H1 (cell line): ENCODE data around the gene DYNC1H1. TPM values are rescaled to one million over a fixed set of nuclear protein-coding genes. Genes with fewer than 3 reads are reported as not detected.

ENCODE experiments used
- CTCF ChIA-PET: fragments of 300-600 bp; sonication (Branson Sonifier 250); formaldehyde crosslinking; loops from one replicate; lab custom pipeline; 2021; ENCODE audit not compliant: partially characterized antibody; lab: Charles Lee
- POLR2A ChIA-PET: fragments of 300-600 bp; sonication (Branson Sonifier 250); formaldehyde crosslinking; loops from one replicate; lab custom pipeline; 2021; ENCODE audit warnings: inconsistent platforms; ENCODE audit not compliant: partially characterized antibody; lab: Charles Lee
- DNase-seq, 2 experiments: peaks; one replicate each; pipeline versions ENCODE4 v3.0.0 to v3.0.0-alpha.2; 2010 to 2022; ENCODE audit warnings: low spot score in 2 of 2, low read depth in 1 of 2, mixed read lengths in 1 of 2
- FAIRE-seq: peaks from 2 replicates; lab custom pipeline; 2011; peaks lifted over from hg19 to GRCh38; lab: Jason Lieb, UNC
- H2AFZ ChIP-seq: 2 replicates; pipeline ENCODE4 v1.8.1; 2012; ENCODE audit warnings: low read length, inconsistent platforms
- H2AK5ac ChIP-seq: 2 replicates; pipeline ENCODE4 v1.6.1; 2013; ENCODE audit warnings: low read depth, low read length
- H2BK120ac ChIP-seq: replicated peaks from 2 replicates; pipeline ENCODE3; 2013; ENCODE audit warnings: low read depth, low read length, inconsistent platforms
- H2BK12ac ChIP-seq: 2 replicates; pipeline ENCODE4 v1.6.1; 2013; ENCODE audit warnings: low read depth, low read length
- H2BK15ac ChIP-seq: 2 replicates; pipeline ENCODE4 v1.6.1; 2013; ENCODE audit warnings: low read length
- H2BK20ac ChIP-seq: 2 replicates; pipeline ENCODE4 v1.6.1; 2013; ENCODE audit warnings: low read length
- H2BK5ac ChIP-seq: 2 replicates; pipeline ENCODE4 v1.6.1; 2013; ENCODE audit warnings: low read depth, low read length
- H3K14ac ChIP-seq: 2 replicates; pipeline ENCODE4 v1.6.1; 2013; ENCODE audit warnings: inconsistent platforms; ENCODE audit not compliant: insufficient read length
- H3K18ac ChIP-seq: 2 replicates; pipeline ENCODE4 v1.6.1; 2013; ENCODE audit warnings: low read length; ENCODE audit errors: extremely low read depth
- H3K23ac ChIP-seq: 2 replicates; pipeline ENCODE4 v1.6.1; 2013; ENCODE audit warnings: inconsistent platforms; ENCODE audit not compliant: insufficient read length
- H3K23me2 ChIP-seq: 2 replicates; pipeline ENCODE4 v1.6.1; 2013; ENCODE audit warnings: low read depth, low read length
- H3K27ac ChIP-seq: 2 replicates; pipeline ENCODE4 v1.6.1; 2011; ENCODE audit warnings: low read depth, low read length, inconsistent platforms
- H3K27me3 ChIP-seq, 4 experiments: replicated peaks in 1 of 4; 1 replicate in 1 of 4; 2 replicates in 3 of 4; pipeline versions ENCODE4 v1.6.1 to v1.8.1; 2011 to 2013; ENCODE audit warnings: low read length in 3 of 4, mild to moderate bottlenecking in 3 of 4, inconsistent platforms in 2 of 4, mixed read lengths in 2 of 4, moderate library complexity in 1 of 4; ENCODE audit not compliant: control insufficient read depth in 3 of 4, insufficient read depth in 3 of 4; ENCODE audit errors: extremely low read depth in 1 of 4
- H3K36me3 ChIP-seq, 4 experiments: 2 replicates each; pipeline versions ENCODE4 v1.6.1 to v1.8.1; 2011 to 2013; ENCODE audit warnings: mild to moderate bottlenecking in 4 of 4, low read length in 3 of 4, moderate library complexity in 2 of 4, control low read depth in 1 of 4, inconsistent platforms in 1 of 4; ENCODE audit not compliant: insufficient read depth in 4 of 4, control insufficient read depth in 2 of 4
- H3K4ac ChIP-seq: replicated peaks from 2 replicates; pipeline ENCODE3; 2013; ENCODE audit warnings: low read length, low read depth, mixed read lengths, inconsistent platforms; ENCODE audit not compliant: insufficient read length
- H3K4me1 ChIP-seq, 4 experiments: replicated peaks in 1 of 4; 1 replicate in 1 of 4; 2 replicates in 3 of 4; pipeline versions ENCODE4 v1.6.1 to v1.8.1; 2011 to 2013; ENCODE audit warnings: low read length in 3 of 4, inconsistent platforms in 2 of 4, mixed read lengths in 1 of 4; ENCODE audit not compliant: insufficient read depth in 4 of 4, control insufficient read depth in 3 of 4
- H3K4me2 ChIP-seq, 2 experiments: 2 replicates each; pipeline versions ENCODE4 v1.6.1 to v1.8.1; 2011 to 2013; ENCODE audit warnings: low read depth in 2 of 2, low read length in 2 of 2, control low read depth in 1 of 2, inconsistent platforms in 1 of 2, mild to moderate bottlenecking in 1 of 2; ENCODE audit not compliant: insufficient read depth in 1 of 2
- H3K4me3 ChIP-seq, 4 experiments: fragments of 200-600, 300-600 bp in 1 of 4; sonication (generic), shearing (Covaris generic), sonication (Bioruptor Twin) in 1 of 4; 2 replicates each; pipeline versions ENCODE4 v1.5.1 to v1.8.1; 2011 to 2016; ENCODE audit warnings: low read length in 4 of 4, low read depth in 3 of 4, control low read depth in 2 of 4, inconsistent platforms in 2 of 4, mild to moderate bottlenecking in 2 of 4, mixed read lengths in 1 of 4, moderate library complexity in 1 of 4; ENCODE audit not compliant: insufficient read depth in 2 of 4; ENCODE audit errors: extremely low read depth in 1 of 4
- H3K56ac ChIP-seq: replicated peaks from 2 replicates; pipeline ENCODE3; 2013; ENCODE audit warnings: low read depth, mild to moderate bottlenecking, mixed read lengths, low read length, inconsistent platforms; ENCODE audit not compliant: insufficient read length
- H3K79me1 ChIP-seq: 2 replicates; pipeline ENCODE4 v1.6.1; 2013; ENCODE audit warnings: low read depth, low read length, control low read depth
- H3K79me2 ChIP-seq, 2 experiments: 2 replicates each; pipeline versions ENCODE4 v1.6.1 to v1.8.1; 2012 to 2013; ENCODE audit warnings: low read length in 2 of 2, mild to moderate bottlenecking in 2 of 2, inconsistent platforms in 1 of 2; ENCODE audit not compliant: insufficient read depth in 2 of 2, control insufficient read depth in 1 of 2
- H3K9ac ChIP-seq, 4 experiments: replicated peaks in 1 of 4; 1 replicate in 1 of 4; 2 replicates in 3 of 4; pipeline versions ENCODE4 v1.6.1 to v1.8.1; 2011 to 2013; ENCODE audit warnings: low read depth in 3 of 4, low read length in 3 of 4, control low read depth in 2 of 4, mild to moderate bottlenecking in 2 of 4, moderate library complexity in 2 of 4, inconsistent platforms in 1 of 4; ENCODE audit errors: extremely low read depth in 1 of 4
- H3K9me3 ChIP-seq, 2 experiments: 2 replicates each; pipeline versions ENCODE4 v1.6.1 to v1.8.1; 2012 to 2013; ENCODE audit warnings: mild to moderate bottlenecking in 2 of 2, moderate library complexity in 2 of 2, control low read depth in 1 of 2, inconsistent platforms in 1 of 2, low read depth in 1 of 2, low read length in 1 of 2, mixed read lengths in 1 of 2; ENCODE audit not compliant: insufficient read depth in 2 of 2
- H4K20me1 ChIP-seq, 2 experiments: replicated peaks in 1 of 2; 2 replicates each; pipeline versions ENCODE3 to v1.8.1; 2011 to 2013; ENCODE audit warnings: inconsistent platforms in 2 of 2, low read length in 2 of 2, mild to moderate bottlenecking in 1 of 2; ENCODE audit not compliant: insufficient read depth in 2 of 2, control insufficient read depth in 1 of 2
- H4K5ac ChIP-seq: 2 replicates; pipeline ENCODE4 v1.6.1; 2013; ENCODE audit warnings: low read length, low read depth, mixed read lengths, inconsistent platforms; ENCODE audit not compliant: insufficient read length
- H4K8ac ChIP-seq: 2 replicates; pipeline ENCODE4 v1.8.0; 2013; ENCODE audit warnings: mild to moderate bottlenecking, moderate library complexity, low read length, inconsistent platforms; ENCODE audit not compliant: insufficient read depth; ENCODE audit errors: extremely low read depth
- H4K91ac ChIP-seq: replicated peaks from 2 replicates; pipeline ENCODE3; 2013; ENCODE audit warnings: low read length, mixed read lengths, inconsistent platforms; ENCODE audit not compliant: insufficient read length
- ATF2 ChIP-seq: IDR thresholded peaks from 2 replicates; pipeline ENCODE4 v1.6.1; 2012; ENCODE audit warnings: low read length, inconsistent platforms
- JUN ChIP-seq: IDR thresholded peaks from 2 replicates; pipeline ENCODE4 v1.6.1; 2011; ENCODE audit warnings: low read depth, mild to moderate bottlenecking, improper control_type of control experiment, low read length
- JUND ChIP-seq: IDR thresholded peaks from 2 replicates; pipeline ENCODE4 v1.6.1; 2011; ENCODE audit warnings: mild to moderate bottlenecking, improper control_type of control experiment, low read length
- SAP30 ChIP-seq: fragments of 300-600 bp; sonication (generic); IDR thresholded peaks from 2 replicates; pipeline ENCODE4 v1.7.1; 2012; ENCODE audit warnings: low read length, moderate library complexity, mild to moderate bottlenecking, inconsistent platforms; ENCODE audit not compliant: insufficient read depth, insufficient replicate concordance
- TAF1 ChIP-seq: IDR thresholded peaks from 2 replicates; pipeline ENCODE4 v1.6.1; 2011; ENCODE audit warnings: mild to moderate bottlenecking, low read depth, low read length
- WGBS, 2 experiments: shearing (Covaris generic) in 1 of 2; methylation state at CpG; one replicate each; pipeline versions ENCODE4 v1.1.6 to v1.1.7; 2013 to 2015; ENCODE audit warnings: low lambda C conversion rate in 2 of 2, mixed read lengths in 2 of 2, inconsistent platforms in 1 of 2, low coverage in 1 of 2, missing lambda C conversion rate in 1 of 2; ENCODE audit not compliant: insufficient replicate concordance in 2 of 2, insufficient coverage in 1 of 2, insufficient read length in 1 of 2; ENCODE audit errors: extremely low coverage in 1 of 2, missing lambda C conversion rate in 1 of 2; 5-methylcytosine and 5-hydroxymethylcytosine counted together
- polyA plus RNA-seq, 7 experiments: library from polyadenylated mRNA; depleted of rRNA in 3 of 7; stranded (reverse) in 5 of 7; unstranded in 2 of 7; fragments of >200 nt in 5 of 7; fragments of 200-250 nt in 2 of 7; gene quantifications; 1 replicate in 5 of 7; 2 replicates in 1 of 7; 4 replicates in 1 of 7; pipeline versions ENCODE4 v1.2.1 to v1.2.3, GENCODE V29; 2011 to 2013; ENCODE audit warnings: missing spikeins in 2 of 7, mixed read lengths in 2 of 7
- total RNA-seq: library from RNA; stranded (reverse); fragmentation: NEBNext Ultra II Directional; extraction: Animal tissue kit (Norgen Biotek cat#: 25700); gene quantifications from 2 replicates; pipeline ENCODE4 v1.2.1, GENCODE V29; 2021

DYNC1H1 gene
- total and polyA plus RNA-seq, 2 of the 8 experiments (the other 6 are each of a cell fraction or from before 2014, with no cell fraction given): 238 to 387 TPM

- Histone ChIP-seq H2BK20ac (no peak overlapping the region), H3K56ac (no peak overlapping the region), H3K36me3 (peaks cover 50 to 88% (median 84%) of the 10 kb centered on the region in 4 experiments), H3K27me3 (no peaks in the 10 kb centered on the region), H3K79me1 (no peaks in the 10 kb centered on the region), H3K4me1 (no peaks in the 10 kb centered on the region), H4K20me1 (peaks cover 0 to 8% of the 10 kb centered on the region in 2 experiments), H3K14ac (no peak overlapping the region), H3K79me2 (no peaks in the 10 kb centered on the region), H4K91ac (no peak overlapping the region), H2BK120ac (no peak overlapping the region), H3K23ac (no peak overlapping the region), H2BK5ac (no peak overlapping the region), H3K4me3 (no peak overlapping the region), H3K9me3 (no peaks in the 10 kb centered on the region), H2AK5ac (no peak overlapping the region), H3K23me2 (no peaks in the 10 kb centered on the region), H3K9ac (no peak overlapping the region), H3K27ac (no peak overlapping the region), H2BK15ac (no peak overlapping the region), H4K8ac (no peak overlapping the region), H3K4me2 (no peak overlapping the region), H3K4ac (no peak overlapping the region), H3K18ac (no peak overlapping the region), H2BK12ac (no peak overlapping the region), H2AFZ (no peak overlapping the region), H4K5ac (no peak overlapping the region)
- CTCF ChIA-PET: interaction anchor here (1.2 to 1.9 kb wide), 3 partner anchors 10 to 66 kb away, joined by 3 to 4 read pairs (median 4); no protein-coding TSS in a partner anchor
- DNase-seq (no peak), FAIRE-seq (no peak)
- POLR2A ChIA-PET: no interaction called here
- TF ChIP-seq JUN (no peak), SAP30 (no peak), ATF2 (no peak), JUND (no peak), TAF1 (no peak)
- TF ChIP-seq, all 59 proteins: peak for 0
- WGBS, 2 experiments: 92% methylated on average over 2 of the region's 2 CpGs; no CpG with 5 or more reads in 1 of the 2 experiments
Observed at GRCh38 chr14:102029956-102030355, 65.6 kb downstream of the DYNC1H1 start.
